M059J (cell line): ENCODE results near the gene SPAM1. TPM values are rescaled to one million over a fixed set of nuclear protein-coding genes. Genes with fewer than 3 reads are reported as not detected.

ENCODE experiments used
- total RNA-seq: library from RNA; depleted of rRNA; stranded (reverse); fragments of >200 nt; shearing (Covaris generic); gene quantifications from 2 replicates; pipeline ENCODE4 v1.2.3, GENCODE V29; 2014; rRNA removed

The SPAM1 gene
- total RNA-seq, 1 experiment from 2014 or later, result not detected

Other genes starting within 250 kb of the SPAM1 start
- 9.2 and 19.7 TPM in 2 replicates for gene WASL, start 176.2 kb upstream of the SPAM1 start, total RNA-seq
- not detected in 2 replicates for gene HYAL4, start 80.1 kb upstream of the SPAM1 start, total RNA-seq
- not detected in 2 replicates for gene TMEM229A, start 107.8 kb downstream of the SPAM1 start, total RNA-seq